DND-41 (cell line): ENCODE measurements around the gene IL2.

Experiments used
- ATAC-seq: fragments of 200-7000 bp; cut with Tn5 transposase; 3 replicates; pipeline ENCODE4 v1.9.1; 2021; ENCODE audit warnings: low read depth; ENCODE audit not compliant: insufficient read depth
- DNase-seq: peaks from one replicate; pipeline ENCODE4 v3.0.0-alpha.2; 2020
- H2AFZ ChIP-seq: 2 replicates; pipeline ENCODE4 v1.6.0; 2012; ENCODE audit warnings: low read depth, low read length
- H3K27ac ChIP-seq: 2 replicates; pipeline ENCODE4 v1.5.1; 2012; ENCODE audit warnings: low read length, inconsistent platforms
- H3K27me3 ChIP-seq: fragments of 200-600 bp; sonication (generic); 2 replicates; pipeline ENCODE4 v1.6.0; 2012; ENCODE audit warnings: low read length, mild to moderate bottlenecking, inconsistent platforms; ENCODE audit not compliant: insufficient read depth, poor library complexity
- H3K36me3 ChIP-seq: 2 replicates; pipeline ENCODE4 v1.5.1; 2012; ENCODE audit warnings: low read length, inconsistent platforms; ENCODE audit not compliant: insufficient read depth
- H3K4me1 ChIP-seq: 2 replicates; pipeline ENCODE4 v1.5.1; 2012; ENCODE audit warnings: mild to moderate bottlenecking, low read length; ENCODE audit not compliant: insufficient read depth
- H3K4me2 ChIP-seq: 2 replicates; pipeline ENCODE4 v1.6.0; 2012; ENCODE audit warnings: mild to moderate bottlenecking, moderate library complexity, low read length, inconsistent platforms; ENCODE audit not compliant: insufficient read depth
- H3K4me3 ChIP-seq, 2 experiments: fragments of 200-600 bp in 1 of 2; shearing (Covaris generic) in 1 of 2; 2 replicates each; pipeline ENCODE4 v1.5.1; 2012 to 2016; ENCODE audit warnings: inconsistent platforms in 2 of 2, low read length in 2 of 2, mild to moderate bottlenecking in 2 of 2, low read depth in 1 of 2, moderate library complexity in 1 of 2
- H3K79me2 ChIP-seq: 2 replicates; pipeline ENCODE4 v1.6.0; 2012; ENCODE audit warnings: low read length, inconsistent platforms; ENCODE audit not compliant: insufficient read depth
- H3K9ac ChIP-seq: 2 replicates; pipeline ENCODE4 v1.6.0; 2012; ENCODE audit warnings: low read depth, mild to moderate bottlenecking, inconsistent platforms, low read length, moderate library complexity
- H3K9me3 ChIP-seq: 2 replicates; pipeline ENCODE4 v1.5.1; 2012; ENCODE audit warnings: low read length, moderate library complexity, mild to moderate bottlenecking, inconsistent platforms; ENCODE audit not compliant: insufficient read depth, severe bottlenecking
- H4K20me1 ChIP-seq: 2 replicates; pipeline ENCODE4 v1.6.0; 2012; ENCODE audit warnings: low read length; ENCODE audit not compliant: insufficient read depth
- EZH2 ChIP-seq: IDR thresholded peaks from 3 replicates; pipeline ENCODE4 v1.6.1; 2012; ENCODE audit warnings: borderline replicate concordance, low read depth, mild to moderate bottlenecking, moderate library complexity, low read length, inconsistent platforms; ENCODE audit not compliant: severe bottlenecking
- TF ChIP-seq, protein P1 (sequence below): IDR thresholded peaks from 2 replicates; pipeline ENCODE4 v1.5.1; 2012; ENCODE audit warnings: borderline replicate concordance, low read length, moderate library complexity, mild to moderate bottlenecking; ENCODE audit not compliant: poor library complexity, severe bottlenecking; ENCODE audit errors: extremely low read depth

IL2 gene

DNA sequence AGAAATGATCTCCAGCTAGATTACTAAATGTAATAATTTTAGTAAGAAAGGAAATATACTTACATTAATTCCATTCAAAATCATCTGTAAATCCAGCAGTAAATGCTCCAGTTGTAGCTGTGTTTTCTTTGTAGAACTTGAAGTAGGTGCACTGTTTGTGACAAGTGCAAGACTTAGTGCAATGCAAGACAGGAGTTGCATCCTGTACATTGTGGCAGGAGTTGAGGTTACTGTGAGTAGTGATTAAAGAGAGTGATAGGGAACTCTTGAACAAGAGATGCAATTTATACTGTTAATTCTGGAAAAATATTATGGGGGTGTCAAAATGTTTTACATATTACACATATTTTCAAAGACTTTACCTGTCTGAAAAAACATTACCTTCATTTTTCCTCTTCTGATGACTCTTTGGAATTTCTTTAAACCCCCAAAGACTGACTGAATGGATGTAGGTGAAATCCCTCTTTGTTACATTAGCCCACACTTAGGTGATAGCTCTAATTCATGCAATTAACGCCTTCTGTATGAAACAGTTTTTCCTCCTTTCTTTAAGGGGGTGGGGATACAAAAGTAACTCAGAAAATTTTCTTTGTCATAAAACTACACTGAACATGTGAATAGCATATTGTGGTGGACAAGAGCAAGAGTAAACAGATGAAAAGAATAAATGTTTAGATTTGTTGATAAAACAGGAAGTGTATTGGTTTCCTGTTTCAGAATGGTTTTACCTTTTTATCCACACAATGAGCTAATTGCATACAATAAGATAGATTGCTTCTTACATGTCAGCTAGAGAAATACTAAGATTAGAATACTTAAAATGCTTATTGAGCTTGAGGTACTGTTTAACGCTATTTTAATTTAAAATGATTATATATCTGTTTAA, at the start of gene IL2:
Gene IL2 (minus strand): TSS at position 495 of the 886 bp plus-strand sequence. CDS start 285 bp downstream, at position 210.
- Histone ChIP-seq H2AFZ (no peak within 1 kb of the TSS), H3K4me1 (no peaks in the 10 kb centered on the region; the same call in 1 of the 2 replicates), H3K4me2 (no peak within 1 kb of the TSS), H4K20me1 (no peaks in the 10 kb centered on the region), H3K27me3 (peaks cover 11% of the 10 kb centered on the region), H3K9ac (no peak within 1 kb of the TSS), H3K4me3 (no peak within 1 kb of the TSS), H3K36me3 (no peaks in the 10 kb centered on the region), H3K9me3 (no peaks in the 10 kb centered on the region), H3K27ac (no peak within 1 kb of the TSS), H3K79me2 (no peaks in the 10 kb centered on the region)
- TF ChIP-seq EZH2, result no peak
- TF ChIP-seq, protein P1, sequence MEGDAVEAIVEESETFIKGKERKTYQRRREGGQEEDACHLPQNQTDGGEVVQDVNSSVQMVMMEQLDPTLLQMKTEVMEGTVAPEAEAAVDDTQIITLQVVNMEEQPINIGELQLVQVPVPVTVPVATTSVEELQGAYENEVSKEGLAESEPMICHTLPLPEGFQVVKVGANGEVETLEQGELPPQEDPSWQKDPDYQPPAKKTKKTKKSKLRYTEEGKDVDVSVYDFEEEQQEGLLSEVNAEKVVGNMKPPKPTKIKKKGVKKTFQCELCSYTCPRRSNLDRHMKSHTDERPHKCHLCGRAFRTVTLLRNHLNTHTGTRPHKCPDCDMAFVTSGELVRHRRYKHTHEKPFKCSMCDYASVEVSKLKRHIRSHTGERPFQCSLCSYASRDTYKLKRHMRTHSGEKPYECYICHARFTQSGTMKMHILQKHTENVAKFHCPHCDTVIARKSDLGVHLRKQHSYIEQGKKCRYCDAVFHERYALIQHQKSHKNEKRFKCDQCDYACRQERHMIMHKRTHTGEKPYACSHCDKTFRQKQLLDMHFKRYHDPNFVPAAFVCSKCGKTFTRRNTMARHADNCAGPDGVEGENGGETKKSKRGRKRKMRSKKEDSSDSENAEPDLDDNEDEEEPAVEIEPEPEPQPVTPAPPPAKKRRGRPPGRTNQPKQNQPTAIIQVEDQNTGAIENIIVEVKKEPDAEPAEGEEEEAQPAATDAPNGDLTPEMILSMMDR, result no peak
- ATAC-seq, result no peak
- DNase-seq, result no peak

DNA sequence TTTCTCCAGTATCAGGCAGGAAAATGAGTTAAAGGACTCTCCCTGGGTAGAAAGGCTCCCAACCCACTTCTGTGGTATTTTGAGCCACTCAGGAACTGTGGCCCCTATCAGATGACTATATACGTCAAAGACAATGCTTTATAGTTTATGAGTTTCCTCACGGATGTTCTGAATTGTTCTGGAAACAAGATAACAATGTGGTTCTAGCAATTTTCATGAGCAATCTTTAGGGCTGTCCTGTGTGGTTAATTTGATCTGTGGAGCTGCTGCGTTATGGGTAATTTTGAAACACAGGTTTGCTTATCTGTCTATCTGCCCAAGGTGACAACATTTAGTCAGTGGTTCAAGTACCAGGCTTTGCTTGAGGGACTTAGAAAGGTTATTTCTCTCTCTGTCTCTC, 46.7 kb upstream of the IL2 start:
- Histone ChIP-seq H2AFZ (no peak overlapping the region), H4K20me1 (no peaks in the 10 kb centered on the region), H3K4me2 (no peak overlapping the region), H3K79me2 (no peaks in the 10 kb centered on the region), H3K9ac (no peak overlapping the region), H3K4me3 (no peak overlapping the region), H3K27ac (no peak overlapping the region), H3K36me3 (no peaks in the 10 kb centered on the region), H3K9me3 (no peaks in the 10 kb centered on the region), H3K27me3 (no peaks in the 10 kb centered on the region), H3K4me1 (no peaks in the 10 kb centered on the region)
- DNase-seq (no peak), ATAC-seq (no peak)
- TF ChIP-seq EZH2, result no peak
- TF ChIP-seq, protein P1, result no peak

DNA sequence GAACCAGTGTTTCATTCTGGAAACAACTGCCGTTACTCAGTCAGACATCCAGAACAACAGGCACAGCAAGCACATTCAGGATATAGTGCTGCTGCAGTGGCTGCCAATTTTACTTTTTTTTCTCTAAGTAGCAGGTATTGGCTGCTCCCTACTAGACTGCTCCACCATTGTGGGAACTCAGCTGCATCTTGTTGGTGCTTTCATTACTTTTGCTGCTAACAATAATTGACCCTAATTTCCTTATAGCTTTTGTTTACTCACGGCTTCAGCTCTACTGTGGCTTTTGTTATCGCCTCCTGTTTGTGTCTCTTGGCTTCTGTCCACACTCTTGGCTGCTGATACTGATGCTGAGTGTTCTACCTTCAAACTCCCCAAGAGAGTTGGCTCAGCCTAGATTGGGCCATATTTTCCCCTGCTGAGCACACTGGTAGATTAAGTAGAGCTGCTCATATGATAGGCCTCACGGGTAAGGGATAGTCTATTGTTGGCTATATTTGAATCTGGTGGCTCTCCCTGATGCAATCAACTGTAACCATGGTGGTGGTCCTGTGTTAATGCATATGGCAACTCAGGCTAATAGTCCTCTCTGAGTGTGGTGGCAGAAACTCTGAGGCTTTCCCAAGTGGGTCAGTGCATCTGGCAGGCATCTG, 44.5 kb upstream of the IL2 start:
- no peaks in the 10 kb centered on the region for H3K36me3 ChIP-seq
- H3K27ac ChIP-seq, result no peak overlapping the region
- DNase-seq (no peak), ATAC-seq (no peak)
- no peaks in the 10 kb centered on the region for H3K4me1 ChIP-seq
- no peak overlapping the region for H3K4me2 ChIP-seq
- H3K9me3 ChIP-seq, result no peaks in the 10 kb centered on the region
- no peaks in the 10 kb centered on the region for H3K27me3 ChIP-seq
- TF ChIP-seq, protein P1, result no peak
- TF ChIP-seq EZH2, result no peak
- no peak overlapping the region for H3K9ac ChIP-seq
- no peaks in the 10 kb centered on the region for H4K20me1 ChIP-seq
- no peak overlapping the region for H3K4me3 ChIP-seq
- no peak overlapping the region for H2AFZ ChIP-seq
- no peaks in the 10 kb centered on the region for H3K79me2 ChIP-seq
